ENCODE results near the gene RETREG1. TPM values are rescaled to one million over a fixed set of nuclear protein-coding genes. Genes with fewer than 3 reads are reported as not detected.
"Not testable (repeated sequence)": the region's sequence is repeated elsewhere in the genome, so short reads cannot be mapped to it uniquely, and the experiment has no call there.

RETREG1 gene
- total RNA-seq: 160 TPM

- DNase-seq: peak; percentile 68
Observed at GRCh38 chr5:16616536-16617273, at the start of gene RETREG1. TSS of gene RETREG1 (minus strand) at chr5:16616997. CDS start at chr5:16616971, 26 bp downstream.

GRCh38 chr5:16666130-16666882 lies 49.5 kb upstream of the RETREG1 start:
- no peak for DNase-seq

GRCh38 chr5:16665601-16666000 lies 48.8 kb upstream of the RETREG1 start:
- no peak for DNase-seq

- no peak for DNase-seq
Observed at GRCh38 chr5:16664368-16664767, 47.6 kb upstream of the RETREG1 start.

GRCh38 chr5:16663840-16664239 lies 47.0 kb upstream of the RETREG1 start:
- DNase-seq: no peak

GRCh38 chr5:16661713-16662112 lies 44.9 kb upstream of the RETREG1 start:
- DNase-seq: no peak

- no peak for DNase-seq
Observed at GRCh38 chr5:16660982-16661381, 44.2 kb upstream of the RETREG1 start.

GRCh38 chr5:16659536-16659935 lies 42.7 kb upstream of the RETREG1 start:
- no peak for DNase-seq

- peak; percentile 71 for DNase-seq
Observed at GRCh38 chr5:16656561-16657191, 39.9 kb upstream of the RETREG1 start.

- no peak for DNase-seq
Observed at GRCh38 chr5:16654647-16655334, 38.0 kb upstream of the RETREG1 start.

- DNase-seq: not testable (repeated sequence)
Observed at GRCh38 chr5:16648739-16649138, 31.9 kb upstream of the RETREG1 start.

GRCh38 chr5:16644301-16644889 lies 27.6 kb upstream of the RETREG1 start:
- DNase-seq: no peak

- peak; percentile 24 for DNase-seq
Observed at GRCh38 chr5:16642867-16643266, 26.1 kb upstream of the RETREG1 start.

GRCh38 chr5:16639206-16639605 lies 22.4 kb upstream of the RETREG1 start:
- no peak for DNase-seq

GRCh38 chr5:16628376-16628775 lies 11.6 kb upstream of the RETREG1 start:
- DNase-seq: no peak

- DNase-seq: no peak
Observed at GRCh38 chr5:16626696-16627264, 10.0 kb upstream of the RETREG1 start.

GRCh38 chr5:16625096-16625495 lies 8.3 kb upstream of the RETREG1 start:
- no peak for DNase-seq

- DNase-seq: no peak
Observed at GRCh38 chr5:16619136-16619535, 2.3 kb upstream of the RETREG1 start.

- no peak for DNase-seq
Observed at GRCh38 chr5:16618138-16618897, 1.5 kb upstream of the RETREG1 start.

- no peak for DNase-seq
Observed at GRCh38 chr5:16617274-16617968, 624 bp upstream of the RETREG1 start.
